Tibial nerve (tissue), 3 donors: ENCODE results near the gene CLEC6A.

Experiments used
- POLR2A ChIP-seq, 2 donors: fragments of 450-650 bp; IDR thresholded peaks; one replicate each; pipeline ENCODE4 v1.6.1; 2017; ENCODE audit warnings: antibody characterized with exemption in 2 of 2, mild to moderate bottlenecking in 2 of 2, moderate library complexity in 2 of 2
- TF ChIP-seq, protein P1 (sequence below), 5 experiments: fragments of 200-600 bp in 3 of 5; fragments of 450-650 bp in 2 of 5; sonication (generic) in 3 of 5; IDR thresholded peaks; one replicate each; pipeline ENCODE4 v1.5.1; 2016 to 2019; ENCODE audit warnings: antibody characterized with exemption in 5 of 5, mild to moderate bottlenecking in 3 of 5, moderate library complexity in 2 of 5

DNA sequence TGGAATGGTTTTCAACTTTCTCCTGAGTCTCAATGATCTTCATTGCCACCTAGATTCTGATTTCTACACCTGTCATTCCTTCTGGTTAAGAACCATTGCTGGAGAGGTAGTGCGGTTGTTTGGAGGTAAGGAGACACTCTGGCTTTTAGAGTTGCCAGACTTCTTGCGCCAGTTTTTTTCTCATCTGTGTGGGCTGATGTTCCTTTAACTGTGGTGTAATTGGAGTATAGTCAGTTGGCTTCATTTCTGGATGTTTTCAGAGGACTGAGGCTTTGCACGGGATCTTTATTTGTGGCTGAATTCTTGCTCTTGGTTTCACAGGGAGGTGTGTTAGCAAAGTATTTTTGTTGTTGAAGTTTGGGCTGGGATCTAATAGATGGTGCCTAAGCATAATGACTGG is 51.8 kb downstream of the CLEC6A start:
- TF ChIP-seq, protein P1, sequence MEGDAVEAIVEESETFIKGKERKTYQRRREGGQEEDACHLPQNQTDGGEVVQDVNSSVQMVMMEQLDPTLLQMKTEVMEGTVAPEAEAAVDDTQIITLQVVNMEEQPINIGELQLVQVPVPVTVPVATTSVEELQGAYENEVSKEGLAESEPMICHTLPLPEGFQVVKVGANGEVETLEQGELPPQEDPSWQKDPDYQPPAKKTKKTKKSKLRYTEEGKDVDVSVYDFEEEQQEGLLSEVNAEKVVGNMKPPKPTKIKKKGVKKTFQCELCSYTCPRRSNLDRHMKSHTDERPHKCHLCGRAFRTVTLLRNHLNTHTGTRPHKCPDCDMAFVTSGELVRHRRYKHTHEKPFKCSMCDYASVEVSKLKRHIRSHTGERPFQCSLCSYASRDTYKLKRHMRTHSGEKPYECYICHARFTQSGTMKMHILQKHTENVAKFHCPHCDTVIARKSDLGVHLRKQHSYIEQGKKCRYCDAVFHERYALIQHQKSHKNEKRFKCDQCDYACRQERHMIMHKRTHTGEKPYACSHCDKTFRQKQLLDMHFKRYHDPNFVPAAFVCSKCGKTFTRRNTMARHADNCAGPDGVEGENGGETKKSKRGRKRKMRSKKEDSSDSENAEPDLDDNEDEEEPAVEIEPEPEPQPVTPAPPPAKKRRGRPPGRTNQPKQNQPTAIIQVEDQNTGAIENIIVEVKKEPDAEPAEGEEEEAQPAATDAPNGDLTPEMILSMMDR (IDR thresholded peaks at IDR 0.05) = no peak
- TF ChIP-seq POLR2A (IDR thresholded peaks at IDR 0.05) = no peak
